ENCODE results near the gene IP6K3.

IP6K3 gene

GRCh38 chr6:33763483-33763882 is 16.8 kb upstream of the IP6K3 start:
- DNase-seq = no peak

GRCh38 chr6:33762713-33763112 is 16.0 kb upstream of the IP6K3 start:
- intact Hi-C loops (cut with DNase I) = loop anchor here (10.0 kb wide), 2 partner anchors 48 to 262 kb away; partner anchors contain the start of gene UQCC2
- DNase-seq = no peak

More at GRCh38 chr6:33763483-33763882, 16.8 kb upstream of the IP6K3 start:
- intact Hi-C loops (cut with DNase I) = loop anchor here (10.0 kb wide), 2 partner anchors 49 to 261 kb away; partner anchors contain the start of gene UQCC2

GRCh38 chr6:33761922-33762629 is 15.4 kb upstream of the IP6K3 start:
- peak; percentile 37 to 93 (median 72) for DNase-seq
- intact Hi-C loops (cut with DNase I) = loop anchor here (10.0 kb wide), 2 partner anchors 47 to 263 kb away; partner anchors contain the start of gene UQCC2

GRCh38 chr6:33761581-33761921 is 14.8 kb upstream of the IP6K3 start:
- no peak for DNase-seq
- intact Hi-C loops (cut with DNase I) = loop anchor here (10.0 kb wide), 2 partner anchors 47 to 263 kb away; partner anchors contain the start of gene UQCC2

GRCh38 chr6:33759887-33760629 is 13.4 kb upstream of the IP6K3 start:
- intact Hi-C loops (cut with DNase I) = loop anchor here (10.0 kb wide), 2 partner anchors 45 to 265 kb away; partner anchors contain the start of gene UQCC2
- DNase-seq = no peak

GRCh38 chr6:33758815-33759216 is 12.1 kb upstream of the IP6K3 start:
- intact Hi-C loops (cut with DNase I) = no loop called here
- DNase-seq = no peak

- DNase-seq = no peak
- intact Hi-C loops (cut with DNase I) = no loop called here
Measured at GRCh38 chr6:33757906-33758305, 11.2 kb upstream of the IP6K3 start.

- intact Hi-C loops (cut with DNase I) = no loop called here
- DNase-seq = no peak
Measured at GRCh38 chr6:33757113-33757512, 10.4 kb upstream of the IP6K3 start.

- intact Hi-C loops (cut with DNase I) = no loop called here
- DNase-seq = no peak
Measured at GRCh38 chr6:33756211-33756954, 9.7 kb upstream of the IP6K3 start.

GRCh38 chr6:33755070-33755869 is 8.6 kb upstream of the IP6K3 start:
- DNase-seq = no peak
- intact Hi-C loops (cut with DNase I) = no loop called here

GRCh38 chr6:33754222-33754621 is 7.5 kb upstream of the IP6K3 start:
- intact Hi-C loops (cut with DNase I) = no loop called here
- no peak for DNase-seq

GRCh38 chr6:33752646-33753015 is 5.9 kb upstream of the IP6K3 start:
- intact Hi-C loops (cut with DNase I) = no loop called here
- DNase-seq = no peak

- no peak for DNase-seq
- intact Hi-C loops (cut with DNase I) = no loop called here
Measured at GRCh38 chr6:33751771-33752645, 5.3 kb upstream of the IP6K3 start.

GRCh38 chr6:33750244-33750991 is 3.7 kb upstream of the IP6K3 start:
- no peak for DNase-seq
- intact Hi-C loops (cut with DNase I) = no loop called here

GRCh38 chr6:33749401-33749800 is 2.7 kb upstream of the IP6K3 start:
- DNase-seq = no peak
- intact Hi-C loops (cut with DNase I) = no loop called here

- no peak for DNase-seq
- intact Hi-C loops (cut with DNase I) = no loop called here
Measured at GRCh38 chr6:33748841-33749240, 2.1 kb upstream of the IP6K3 start.

GRCh38 chr6:33747823-33748222 is 1.1 kb upstream of the IP6K3 start:
- intact Hi-C loops (cut with DNase I) = no loop called here

More at GRCh38 chr6:33747823-33748222, 1.1 kb upstream of the IP6K3 start:
- no peak for DNase-seq

Data from head of caudate nucleus (tissue), 42 donors.